Measurements from ENCODE around the gene RAPGEF6. TPM values are rescaled to one million over a fixed set of nuclear protein-coding genes. Genes with fewer than 3 reads are reported as not detected.

RAPGEF6 gene
- total and polyA plus RNA-seq, 9 of the 15 experiments (the other 6 are each of a cell fraction or from before 2014, with no cell fraction given) = 2.7 to 23.4 (median 12.7) TPM

DNA sequence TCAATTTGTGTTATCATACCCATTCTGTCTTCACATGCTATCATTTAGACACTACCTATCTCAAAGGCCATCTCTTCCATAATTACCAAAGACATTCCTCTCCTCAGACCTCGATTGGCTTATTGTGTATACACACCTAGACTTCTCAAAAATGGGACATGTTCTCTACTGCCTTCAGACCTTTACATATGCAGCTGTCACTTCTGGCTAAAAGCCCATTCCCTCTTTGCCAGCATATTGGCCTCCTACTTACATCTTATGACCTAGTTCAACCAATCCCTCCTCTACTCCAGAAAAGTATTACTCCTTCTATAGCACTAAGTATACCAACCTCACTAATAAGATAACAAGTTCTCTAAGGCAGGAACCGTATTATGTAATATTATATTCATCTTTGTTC is 84.4 kb downstream of the RAPGEF6 start (continued):
- TF ChIP-seq, protein P1, sequence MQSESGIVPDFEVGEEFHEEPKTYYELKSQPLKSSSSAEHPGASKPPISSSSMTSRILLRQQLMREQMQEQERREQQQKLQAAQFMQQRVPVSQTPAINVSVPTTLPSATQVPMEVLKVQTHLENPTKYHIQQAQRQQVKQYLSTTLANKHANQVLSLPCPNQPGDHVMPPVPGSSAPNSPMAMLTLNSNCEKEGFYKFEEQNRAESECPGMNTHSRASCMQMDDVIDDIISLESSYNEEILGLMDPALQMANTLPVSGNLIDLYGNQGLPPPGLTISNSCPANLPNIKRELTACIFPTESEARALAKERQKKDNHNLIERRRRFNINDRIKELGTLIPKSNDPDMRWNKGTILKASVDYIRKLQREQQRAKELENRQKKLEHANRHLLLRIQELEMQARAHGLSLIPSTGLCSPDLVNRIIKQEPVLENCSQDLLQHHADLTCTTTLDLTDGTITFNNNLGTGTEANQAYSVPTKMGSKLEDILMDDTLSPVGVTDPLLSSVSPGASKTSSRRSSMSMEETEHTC (IDR thresholded peaks at IDR 0.05) = no peak
- TF ChIP-seq NONO (IDR thresholded peaks at IDR 0.05; ENCODE audit: low read depth in 2 of 2, low read length in 1 of 2) (no peak), BRD4 (IDR thresholded peaks at IDR 0.05) (no peak), ZFP36 (IDR thresholded peaks at IDR 0.05; ENCODE audit: low read depth, low read length, partially characterized antibody) (no peak)
- TF ChIP-seq, protein P2, sequence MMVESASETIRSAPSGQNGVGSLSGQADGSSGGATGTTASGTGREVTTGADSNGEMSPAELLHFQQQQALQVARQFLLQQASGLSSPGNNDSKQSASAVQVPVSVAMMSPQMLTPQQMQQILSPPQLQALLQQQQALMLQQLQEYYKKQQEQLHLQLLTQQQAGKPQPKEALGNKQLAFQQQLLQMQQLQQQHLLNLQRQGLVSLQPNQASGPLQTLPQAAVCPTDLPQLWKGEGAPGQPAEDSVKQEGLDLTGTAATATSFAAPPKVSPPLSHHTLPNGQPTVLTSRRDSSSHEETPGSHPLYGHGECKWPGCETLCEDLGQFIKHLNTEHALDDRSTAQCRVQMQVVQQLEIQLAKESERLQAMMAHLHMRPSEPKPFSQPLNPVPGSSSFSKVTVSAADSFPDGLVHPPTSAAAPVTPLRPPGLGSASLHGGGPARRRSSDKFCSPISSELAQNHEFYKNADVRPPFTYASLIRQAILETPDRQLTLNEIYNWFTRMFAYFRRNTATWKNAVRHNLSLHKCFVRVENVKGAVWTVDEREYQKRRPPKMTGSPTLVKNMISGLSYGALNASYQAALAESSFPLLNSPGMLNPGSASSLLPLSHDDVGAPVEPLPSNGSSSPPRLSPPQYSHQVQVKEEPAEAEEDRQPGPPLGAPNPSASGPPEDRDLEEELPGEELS (CRISPR knock-in tag; IDR thresholded peaks at IDR 0.05; ENCODE audit: borderline replicate concordance) = no peak
- TF ChIP-seq, protein P3, sequence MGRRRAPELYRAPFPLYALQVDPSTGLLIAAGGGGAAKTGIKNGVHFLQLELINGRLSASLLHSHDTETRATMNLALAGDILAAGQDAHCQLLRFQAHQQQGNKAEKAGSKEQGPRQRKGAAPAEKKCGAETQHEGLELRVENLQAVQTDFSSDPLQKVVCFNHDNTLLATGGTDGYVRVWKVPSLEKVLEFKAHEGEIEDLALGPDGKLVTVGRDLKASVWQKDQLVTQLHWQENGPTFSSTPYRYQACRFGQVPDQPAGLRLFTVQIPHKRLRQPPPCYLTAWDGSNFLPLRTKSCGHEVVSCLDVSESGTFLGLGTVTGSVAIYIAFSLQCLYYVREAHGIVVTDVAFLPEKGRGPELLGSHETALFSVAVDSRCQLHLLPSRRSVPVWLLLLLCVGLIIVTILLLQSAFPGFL (CRISPR knock-in tag; IDR thresholded peaks at IDR 0.05) = no peak

Measured in K562 (cell line).